HepG2 (cell line): ENCODE results near the gene ARL16. TPM values are rescaled to one million over a fixed set of nuclear protein-coding genes. Genes with fewer than 3 reads are reported as not detected.

Experiments used
- CHD2 ChIP-seq: IDR thresholded peaks from 2 replicates; pipeline ENCODE4 v1.6.1; 2011; ENCODE audit warnings: low read depth, low read length, improper control_type of control experiment
- FOXC1 ChIP-seq: sonication (generic); formaldehyde crosslinking; IDR thresholded peaks from 2 replicates; pipeline ENCODE4 v1.8.0; 2022; ENCODE audit warnings: mild to moderate bottlenecking, missing genetic modification reagents, borderline replicate concordance
- HNF4G ChIP-seq, 2 experiments: sonication (generic) in 1 of 2; formaldehyde crosslinking in 1 of 2; IDR thresholded peaks; 2 replicates each; pipeline versions ENCODE4 v1.4.0 to v1.6.1; 2011 to 2020; ENCODE audit warnings: borderline replicate concordance in 2 of 2, low read depth in 2 of 2, mild to moderate bottlenecking in 2 of 2, low read length in 1 of 2, missing genetic modification reagents in 1 of 2, moderate library complexity in 1 of 2
- KIAA2018 ChIP-seq: sonication (generic); formaldehyde crosslinking; IDR thresholded peaks from 2 replicates; pipeline ENCODE4 v1.5.0; 2020; ENCODE audit warnings: mild to moderate bottlenecking, missing genetic modification reagents, borderline replicate concordance
- MAF1 ChIP-seq: sonication (generic); formaldehyde crosslinking; IDR thresholded peaks from 2 replicates; pipeline ENCODE4 v1.5.0; 2020; ENCODE audit warnings: missing genetic modification reagents, borderline replicate concordance
- MBD4 ChIP-seq: IDR thresholded peaks from 2 replicates; pipeline ENCODE4 v1.6.1; 2012; ENCODE audit warnings: low read length, inconsistent platforms, borderline replicate concordance
- MIXL1 ChIP-seq: IDR thresholded peaks from 2 replicates; pipeline ENCODE4 v1.6.1; 2016
- PPARG ChIP-seq: conservative IDR thresholded peaks from 2 replicates; pipeline ENCODE4 v1.6.1; 2016; ENCODE audit warnings: missing biosample characterization, missing genetic modification reagents
- SMAD3 ChIP-seq: sonication (generic); formaldehyde crosslinking; IDR thresholded peaks from 2 replicates; pipeline ENCODE4 v1.4.0; 2020; ENCODE audit warnings: missing genetic modification reagents
- TCF7 ChIP-seq: sonication (generic); IDR thresholded peaks from 2 replicates; pipeline ENCODE4 v1.6.1; 2016; ENCODE audit warnings: antibody characterized with exemption, low read depth
- XRCC5 ChIP-seq: fragments of 200-400 bp; formaldehyde crosslinking; optimal IDR thresholded peaks from 2 replicates; pipeline ENCODE3; 2017; ENCODE audit warnings: mild to moderate bottlenecking, low read length
- ZEB1 ChIP-seq: IDR thresholded peaks from 2 replicates; pipeline ENCODE4 v1.6.1; 2012; ENCODE audit warnings: mild to moderate bottlenecking, low read depth, inconsistent platforms; ENCODE audit not compliant: insufficient replicate concordance
- ZFP82 ChIP-seq: sonication (generic); formaldehyde crosslinking; IDR thresholded peaks from 2 replicates; pipeline ENCODE4 v1.5.1; 2020; ENCODE audit warnings: mild to moderate bottlenecking, missing genetic modification reagents, borderline replicate concordance
- ZMYM2 ChIP-seq: sonication (generic); formaldehyde crosslinking; IDR thresholded peaks from 2 replicates; pipeline ENCODE4 v1.8.0; 2022; ENCODE audit warnings: mild to moderate bottlenecking, missing genetic modification reagents
- ZNF276 ChIP-seq: sonication (generic); formaldehyde crosslinking; IDR thresholded peaks from 2 replicates; pipeline ENCODE4 v1.4.0; 2020; ENCODE audit warnings: mild to moderate bottlenecking, low read depth, missing genetic modification reagents
- ZNF337 ChIP-seq: sonication (generic); formaldehyde crosslinking; IDR thresholded peaks from 2 replicates; pipeline ENCODE4 v1.5.1; 2020; ENCODE audit warnings: missing genetic modification reagents, low read depth, mild to moderate bottlenecking, borderline replicate concordance
- ZNF784 ChIP-seq: sonication (generic); formaldehyde crosslinking; IDR thresholded peaks from 2 replicates; pipeline ENCODE4 v1.5.1; 2020; ENCODE audit warnings: missing genetic modification reagents, mild to moderate bottlenecking, borderline replicate concordance
- polyA plus RNA-seq, 8 experiments: library from polyadenylated mRNA; depleted of rRNA in 3 of 8; stranded (reverse) in 7 of 8; unstranded in 1 of 8; fragments of >200 nt; fragmentation: Illumina TruSeq in 4 of 8; extraction: Trizol in 4 of 8; gene quantifications; 2 replicates each; pipeline versions ENCODE4 v1.2.1 to v1.2.3, GENCODE V29; 2011 to 2016; ENCODE audit warnings: low read depth in 4 of 8, missing spikeins in 1 of 8, mixed read lengths in 1 of 8; ENCODE audit not compliant: insufficient read depth in 1 of 8
- total RNA-seq, 5 experiments: library from RNA; depleted of rRNA; stranded (reverse); fragments of >200 nt; fragmentation: Illumina TruSeq; extraction: Trizol; gene quantifications; 2 replicates each; pipeline ENCODE4 v1.2.3, GENCODE V29; 2016; ENCODE audit warnings: low read depth in 1 of 5

ARL16 gene
- total and polyA plus RNA-seq, 2 of the 13 experiments (the other 11 are each of a cell fraction or from before 2014, with no cell fraction given): 20.8 to 30.8 TPM

GRCh38 chr17:81713004-81713555, 29.5 kb upstream of the ARL16 start (continued):
- TF ChIP-seq ZMYM2 (CRISPR knock-in tag) (0 out of 2 replicates have a peak, but pooled peaks have one; percentile 35), MAF1 (CRISPR knock-in tag) (no peak), MIXL1 (0 out of 2 replicates have a peak, but pooled peaks have one; percentile 5), ZNF276 (CRISPR knock-in tag) (no peak), PPARG (CRISPR knock-in tag) (no peak), HNF4G (IDR thresholded peaks at IDR 0.05; ENCODE audit: borderline replicate concordance, low read depth, low read length) (no peak), HNF4G (CRISPR knock-in tag; IDR thresholded peaks at IDR 0.05; ENCODE audit: borderline replicate concordance, low read depth) (no peak), KIAA2018 (CRISPR knock-in tag) (no peak), ZEB1 (peak; percentile 34), SMAD3 (CRISPR knock-in tag) (0 out of 2 replicates have a peak, but pooled peaks have one; percentile 6), ZNF784 (peak; percentile 7; the same call in 1 of the 2 replicates), FOXC1 (CRISPR knock-in tag) (no peak), XRCC5 (peak; percentile 13), ZFP82 (CRISPR knock-in tag) (peak; percentile 33; the same call in 1 of the 2 replicates), MBD4 (no peak), ZNF337 (CRISPR knock-in tag) (0 out of 2 replicates have a peak, but pooled peaks have one; percentile 54), CHD2 (0 out of 2 replicates have a peak, but pooled peaks have one; percentile 3), TCF7 (0 out of 2 replicates have a peak, but pooled peaks have one; percentile 4)
